Measurements from ENCODE around the gene RASD2.
"Not testable (repeated sequence)": the region's sequence is repeated elsewhere in the genome, so short reads cannot be mapped to it uniquely, and the experiment has no call there.

Gene RASD2

GRCh38 chr22:35540595-35541253, at the start of gene RASD2:
TSS of gene RASD2 (plus strand) at chr22:35540831. CDS start at chr22:35546810, 5,979 bp downstream.
- peak in 1 of 2 donors; percentile 33 for DNase-seq (ENCODE audit: low read depth in 1 of 2, low spot score in 1 of 2)

- not testable (repeated sequence) for DNase-seq (ENCODE audit: low read depth in 1 of 2, low spot score in 1 of 2)
Measured at GRCh38 chr22:35491061-35491907, 49.3 kb upstream of the RASD2 start.

- no peak for DNase-seq (ENCODE audit: low read depth in 1 of 2, low spot score in 1 of 2)
Measured at GRCh38 chr22:35491908-35492380, 48.7 kb upstream of the RASD2 start.

- DNase-seq (ENCODE audit: low read depth in 1 of 2, low spot score in 1 of 2), result no peak
Measured at GRCh38 chr22:35493074-35493473, 47.6 kb upstream of the RASD2 start.

GRCh38 chr22:35495711-35496110, 44.9 kb upstream of the RASD2 start:
- not testable (repeated sequence) for DNase-seq (ENCODE audit: low read depth in 1 of 2, low spot score in 1 of 2)

- DNase-seq (ENCODE audit: low read depth in 1 of 2, low spot score in 1 of 2), result no peak
Measured at GRCh38 chr22:35496768-35497312, 43.8 kb upstream of the RASD2 start.

- no peak for DNase-seq (ENCODE audit: low read depth in 1 of 2, low spot score in 1 of 2)
Measured at GRCh38 chr22:35498026-35498800, 42.4 kb upstream of the RASD2 start.

- DNase-seq (ENCODE audit: low read depth in 1 of 2, low spot score in 1 of 2), result no peak
Measured at GRCh38 chr22:35502836-35503235, 37.8 kb upstream of the RASD2 start.

- DNase-seq (ENCODE audit: low read depth in 1 of 2, low spot score in 1 of 2), result no peak
Measured at GRCh38 chr22:35505399-35506258, 35.0 kb upstream of the RASD2 start.

GRCh38 chr22:35506259-35506570, 34.4 kb upstream of the RASD2 start:
- DNase-seq (ENCODE audit: low read depth in 1 of 2, low spot score in 1 of 2), result no peak

- not testable (repeated sequence) for DNase-seq (ENCODE audit: low read depth in 1 of 2, low spot score in 1 of 2)
Measured at GRCh38 chr22:35507851-35508250, 32.8 kb upstream of the RASD2 start.

GRCh38 chr22:35509451-35509850, 31.2 kb upstream of the RASD2 start:
- DNase-seq (ENCODE audit: low read depth in 1 of 2, low spot score in 1 of 2), result no peak

GRCh38 chr22:35509960-35510359, 30.7 kb upstream of the RASD2 start:
- no peak for DNase-seq (ENCODE audit: low read depth in 1 of 2, low spot score in 1 of 2)

GRCh38 chr22:35510481-35510934, 30.1 kb upstream of the RASD2 start:
- DNase-seq (ENCODE audit: low read depth in 1 of 2, low spot score in 1 of 2), result no peak

GRCh38 chr22:35510951-35511350, 29.7 kb upstream of the RASD2 start:
- no peak for DNase-seq (ENCODE audit: low read depth in 1 of 2, low spot score in 1 of 2)

- no peak for DNase-seq (ENCODE audit: low read depth in 1 of 2, low spot score in 1 of 2)
Measured at GRCh38 chr22:35514366-35514765, 26.3 kb upstream of the RASD2 start.

- not testable (repeated sequence) for DNase-seq (ENCODE audit: low read depth in 1 of 2, low spot score in 1 of 2)
Measured at GRCh38 chr22:35515952-35516351, 24.7 kb upstream of the RASD2 start.

- DNase-seq (ENCODE audit: low read depth in 1 of 2, low spot score in 1 of 2), result no peak
Measured at GRCh38 chr22:35516723-35517122, 23.9 kb upstream of the RASD2 start.

- DNase-seq (ENCODE audit: low read depth in 1 of 2, low spot score in 1 of 2), result no peak
Measured at GRCh38 chr22:35517207-35517606, 23.4 kb upstream of the RASD2 start.

- no peak for DNase-seq (ENCODE audit: low read depth in 1 of 2, low spot score in 1 of 2)
Measured at GRCh38 chr22:35517769-35518530, 22.7 kb upstream of the RASD2 start.

Data from stimulated activated CD4-positive, alpha-beta T cell treated with anti-CD3 and anti-CD28 coated beads, Interleukin-15, amount 100 ng/mL, for 1 hour (primary cell).